ENCODE measurements around the gene GTF2B.
"Not testable (repeated sequence)": the region's sequence is repeated elsewhere in the genome, so short reads cannot be mapped to it uniquely, and the experiment has no call there.

Gene GTF2B

DNA sequence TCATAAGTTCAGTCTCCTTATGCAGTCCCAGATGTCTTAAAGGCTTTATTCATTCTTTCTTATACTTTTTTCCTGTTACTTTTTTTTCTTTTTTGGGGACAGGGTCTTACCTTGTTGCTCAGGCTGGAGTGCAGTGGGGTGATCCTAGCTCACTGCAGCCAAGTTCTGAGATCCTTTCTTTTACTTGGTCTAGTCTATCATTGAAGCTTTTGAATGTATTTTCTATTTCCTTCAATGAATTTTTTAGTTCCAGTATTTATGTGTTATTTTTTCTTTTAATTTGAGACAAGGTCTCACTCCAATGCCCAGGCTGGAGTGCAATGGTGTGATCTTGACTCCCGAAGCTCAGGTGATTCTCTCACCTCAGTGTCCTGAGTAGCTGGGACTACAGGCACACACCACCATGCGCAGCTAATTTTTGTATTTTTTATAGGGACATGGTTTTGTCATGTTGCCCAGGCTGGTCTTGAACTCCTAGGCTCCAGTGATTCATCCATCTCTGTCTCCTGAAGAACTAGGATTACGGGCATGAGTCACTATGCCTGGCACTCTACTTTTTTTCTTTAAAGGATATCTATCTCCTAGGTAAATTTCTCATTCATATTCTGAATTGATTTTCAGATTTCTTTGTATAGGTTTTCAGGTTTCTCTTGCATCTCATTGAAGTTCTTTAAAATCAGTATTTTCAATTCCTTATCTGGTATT, 26.1 kb upstream of the GTF2B start:
- no peak for DNase-seq (ENCODE audit: low read depth in 1 of 2, low spot score in 1 of 2)
- TF ChIP-seq POLR2AphosphoS5 (IDR thresholded peaks at IDR 0.05; ENCODE audit: low read depth) (no peak), GABPA (IDR thresholded peaks at IDR 0.05; ENCODE audit: low read depth) (no peak)
- TF ChIP-seq, protein P1, sequence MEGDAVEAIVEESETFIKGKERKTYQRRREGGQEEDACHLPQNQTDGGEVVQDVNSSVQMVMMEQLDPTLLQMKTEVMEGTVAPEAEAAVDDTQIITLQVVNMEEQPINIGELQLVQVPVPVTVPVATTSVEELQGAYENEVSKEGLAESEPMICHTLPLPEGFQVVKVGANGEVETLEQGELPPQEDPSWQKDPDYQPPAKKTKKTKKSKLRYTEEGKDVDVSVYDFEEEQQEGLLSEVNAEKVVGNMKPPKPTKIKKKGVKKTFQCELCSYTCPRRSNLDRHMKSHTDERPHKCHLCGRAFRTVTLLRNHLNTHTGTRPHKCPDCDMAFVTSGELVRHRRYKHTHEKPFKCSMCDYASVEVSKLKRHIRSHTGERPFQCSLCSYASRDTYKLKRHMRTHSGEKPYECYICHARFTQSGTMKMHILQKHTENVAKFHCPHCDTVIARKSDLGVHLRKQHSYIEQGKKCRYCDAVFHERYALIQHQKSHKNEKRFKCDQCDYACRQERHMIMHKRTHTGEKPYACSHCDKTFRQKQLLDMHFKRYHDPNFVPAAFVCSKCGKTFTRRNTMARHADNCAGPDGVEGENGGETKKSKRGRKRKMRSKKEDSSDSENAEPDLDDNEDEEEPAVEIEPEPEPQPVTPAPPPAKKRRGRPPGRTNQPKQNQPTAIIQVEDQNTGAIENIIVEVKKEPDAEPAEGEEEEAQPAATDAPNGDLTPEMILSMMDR (IDR thresholded peaks at IDR 0.05; ENCODE audit: insufficient read depth, low read length) = no peak
- Histone ChIP-seq H3K27me3 (ENCODE audit: insufficient read depth, poor library complexity, severe bottlenecking) (no peaks in the 10 kb centered on the region), H3K4me3 (replicated peaks; ENCODE audit: insufficient read depth, low read length) (no peak overlapping the region), H3K27ac (replicated peaks) (no peak overlapping the region)

DNA sequence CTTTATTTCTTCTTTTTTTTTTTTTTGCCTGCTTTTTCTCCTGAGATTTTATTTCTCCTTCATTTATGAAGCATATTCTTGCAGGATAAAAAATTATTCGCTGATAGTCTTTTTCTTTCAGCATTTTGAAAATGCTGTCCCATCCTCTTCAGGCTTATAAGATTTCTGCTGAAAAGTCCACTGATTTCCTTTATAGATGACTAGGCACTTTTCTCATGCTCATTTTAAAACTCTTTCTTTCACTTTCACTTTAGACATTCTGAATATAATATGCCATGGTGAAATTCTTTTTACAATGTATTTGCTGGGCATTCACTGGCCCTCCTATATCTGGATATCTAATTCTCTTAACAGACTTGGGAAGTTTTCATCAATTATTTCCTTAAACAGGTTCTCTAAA, 25.5 kb upstream of the GTF2B start:
- Histone ChIP-seq H3K27me3 (ENCODE audit: insufficient read depth, poor library complexity, severe bottlenecking) (no peaks in the 10 kb centered on the region), H3K27ac (replicated peaks) (no peak overlapping the region), H3K4me3 (replicated peaks; ENCODE audit: insufficient read depth, low read length) (no peak overlapping the region)
- TF ChIP-seq, protein P1 (IDR thresholded peaks at IDR 0.05; ENCODE audit: insufficient read depth, low read length) = no peak
- no peak for DNase-seq (ENCODE audit: low read depth in 1 of 2, low spot score in 1 of 2)

DNA sequence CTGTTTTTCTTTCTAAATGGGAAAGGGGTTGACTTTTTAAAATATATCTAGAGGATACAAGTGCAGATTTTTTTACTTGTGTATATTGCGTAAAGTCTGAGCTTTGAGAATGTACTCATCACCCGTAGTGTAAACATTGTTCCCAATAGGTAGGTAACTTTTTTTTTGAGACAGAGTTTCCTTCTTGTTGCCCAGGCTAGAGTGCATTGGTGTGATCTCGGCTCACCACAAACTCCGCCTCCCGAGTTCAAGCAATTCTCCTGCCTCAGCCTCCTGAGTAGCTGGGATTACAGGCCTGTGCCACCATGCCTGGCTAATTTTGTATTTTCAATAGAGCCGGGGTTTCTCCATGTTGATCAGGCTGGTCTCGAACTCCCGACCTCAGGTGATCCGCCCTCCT, 20.4 kb upstream of the GTF2B start:
- H3K27ac ChIP-seq (replicated peaks); DNase-seq (ENCODE audit: low read depth in 1 of 2, low spot score in 1 of 2); H3K4me3 ChIP-seq (replicated peaks; ENCODE audit: insufficient read depth, low read length); H3K27me3 ChIP-seq (ENCODE audit: insufficient read depth, poor library complexity, severe bottlenecking): not testable (repeated sequence)

DNA sequence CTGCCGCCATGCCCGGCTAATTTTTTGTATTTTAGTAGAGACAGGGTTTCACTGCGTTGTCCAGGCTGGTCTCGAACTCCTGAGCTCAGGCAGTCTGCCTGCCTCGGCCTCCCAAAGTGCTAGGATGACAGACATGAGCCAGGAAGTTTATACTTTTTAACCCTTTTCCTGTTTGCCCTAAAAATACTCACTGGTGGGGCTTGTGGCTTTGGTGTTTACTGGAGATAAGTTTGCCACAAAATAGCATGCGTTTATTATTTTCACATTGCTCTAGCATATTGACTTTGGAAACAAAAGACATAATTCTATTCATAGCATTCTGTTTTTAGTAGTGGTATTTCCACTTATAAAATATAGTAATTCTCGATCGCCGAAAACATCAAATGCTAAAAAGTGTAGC, 19.8 kb upstream of the GTF2B start:
- Histone ChIP-seq H3K27me3 (ENCODE audit: insufficient read depth, poor library complexity, severe bottlenecking) (no peaks in the 10 kb centered on the region), H3K4me3 (replicated peaks; ENCODE audit: insufficient read depth, low read length) (no peak overlapping the region), H3K27ac (replicated peaks) (no peak overlapping the region)
- no peak for TF ChIP-seq GABPA (IDR thresholded peaks at IDR 0.05; ENCODE audit: low read depth)
- TF ChIP-seq, protein P2, sequence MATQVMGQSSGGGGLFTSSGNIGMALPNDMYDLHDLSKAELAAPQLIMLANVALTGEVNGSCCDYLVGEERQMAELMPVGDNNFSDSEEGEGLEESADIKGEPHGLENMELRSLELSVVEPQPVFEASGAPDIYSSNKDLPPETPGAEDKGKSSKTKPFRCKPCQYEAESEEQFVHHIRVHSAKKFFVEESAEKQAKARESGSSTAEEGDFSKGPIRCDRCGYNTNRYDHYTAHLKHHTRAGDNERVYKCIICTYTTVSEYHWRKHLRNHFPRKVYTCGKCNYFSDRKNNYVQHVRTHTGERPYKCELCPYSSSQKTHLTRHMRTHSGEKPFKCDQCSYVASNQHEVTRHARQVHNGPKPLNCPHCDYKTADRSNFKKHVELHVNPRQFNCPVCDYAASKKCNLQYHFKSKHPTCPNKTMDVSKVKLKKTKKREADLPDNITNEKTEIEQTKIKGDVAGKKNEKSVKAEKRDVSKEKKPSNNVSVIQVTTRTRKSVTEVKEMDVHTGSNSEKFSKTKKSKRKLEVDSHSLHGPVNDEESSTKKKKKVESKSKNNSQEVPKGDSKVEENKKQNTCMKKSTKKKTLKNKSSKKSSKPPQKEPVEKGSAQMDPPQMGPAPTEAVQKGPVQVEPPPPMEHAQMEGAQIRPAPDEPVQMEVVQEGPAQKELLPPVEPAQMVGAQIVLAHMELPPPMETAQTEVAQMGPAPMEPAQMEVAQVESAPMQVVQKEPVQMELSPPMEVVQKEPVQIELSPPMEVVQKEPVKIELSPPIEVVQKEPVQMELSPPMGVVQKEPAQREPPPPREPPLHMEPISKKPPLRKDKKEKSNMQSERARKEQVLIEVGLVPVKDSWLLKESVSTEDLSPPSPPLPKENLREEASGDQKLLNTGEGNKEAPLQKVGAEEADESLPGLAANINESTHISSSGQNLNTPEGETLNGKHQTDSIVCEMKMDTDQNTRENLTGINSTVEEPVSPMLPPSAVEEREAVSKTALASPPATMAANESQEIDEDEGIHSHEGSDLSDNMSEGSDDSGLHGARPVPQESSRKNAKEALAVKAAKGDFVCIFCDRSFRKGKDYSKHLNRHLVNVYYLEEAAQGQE (IDR thresholded peaks at IDR 0.05; ENCODE audit: insufficient replicate concordance, low read depth) = no peak
- TF ChIP-seq, protein P1 (IDR thresholded peaks at IDR 0.05; ENCODE audit: insufficient read depth, low read length) = no peak
- no peak for TF ChIP-seq POLR2AphosphoS5 (IDR thresholded peaks at IDR 0.05; ENCODE audit: low read depth)
- no peak for TF ChIP-seq SPI1 (IDR thresholded peaks at IDR 0.05; ENCODE audit: borderline replicate concordance, low read depth)
- DNase-seq (ENCODE audit: low read depth in 1 of 2, low spot score in 1 of 2) = no peak

DNA sequence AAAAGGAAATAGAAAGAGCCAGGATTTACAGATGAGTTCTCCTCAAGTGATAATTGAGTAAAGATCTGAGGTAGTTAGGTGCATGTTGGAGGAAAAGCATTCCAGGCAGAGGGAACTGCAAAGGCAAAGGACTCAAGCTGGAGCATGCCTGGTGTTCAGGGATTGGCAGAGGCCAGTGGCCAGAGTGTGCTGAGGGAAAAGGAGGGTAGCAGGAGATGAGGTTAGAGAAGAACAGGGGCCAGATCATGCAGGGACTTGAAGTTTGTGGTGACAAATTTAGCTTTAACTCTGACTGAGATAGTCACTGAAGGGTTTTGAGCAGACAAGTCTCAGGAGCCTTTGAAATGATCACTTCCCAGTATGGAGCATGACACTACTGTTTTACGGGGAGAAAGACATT, 19.0 kb upstream of the GTF2B start:
- no peaks in the 10 kb centered on the region for H3K27me3 ChIP-seq (ENCODE audit: insufficient read depth, poor library complexity, severe bottlenecking)
- H3K4me3 ChIP-seq (replicated peaks; ENCODE audit: insufficient read depth, low read length) = no peak overlapping the region
- no peak overlapping the region for H3K27ac ChIP-seq (replicated peaks)
- TF ChIP-seq POLR2AphosphoS5 (IDR thresholded peaks at IDR 0.05; ENCODE audit: low read depth) = no peak
- no peak for TF ChIP-seq SPI1 (IDR thresholded peaks at IDR 0.05; ENCODE audit: borderline replicate concordance, low read depth)
- TF ChIP-seq, protein P2 (IDR thresholded peaks at IDR 0.05; ENCODE audit: insufficient replicate concordance, low read depth) = no peak
- DNase-seq (ENCODE audit: low read depth in 1 of 2, low spot score in 1 of 2) = no peak

All from HL-60 (cell line).